PC-3 (cell line): ENCODE results near the gene GRK2. TPM values are rescaled to one million over a fixed set of nuclear protein-coding genes. Genes with fewer than 3 reads are reported as not detected.

Source experiments
- ATAC-seq: fragments of 200-7000 bp; cut with Tn5 transposase; 2 replicates; pipeline ENCODE4 v1.9.1; 2020; ENCODE audit warnings: mild to moderate bottlenecking, moderate library complexity
- BruUV-seq: library from RNA; stranded (reverse); fragments of 400-500 nt; replicated peaks from 2 replicates; lab custom pipeline; 2021; lab: Mats Ljungman, UMichigan
- CTCF ChIA-PET: fragments of 300-600 bp; sonication (Branson Sonifier 250); formaldehyde crosslinking; loops from one replicate; lab custom pipeline; 2022; ENCODE audit warnings: antibody characterized with exemption; lab: Charles Lee
- POLR2A ChIA-PET: fragments of 300-600 bp; sonication (Branson Sonifier 250); formaldehyde crosslinking; loops from one replicate; lab custom pipeline; 2022; ENCODE audit warnings: antibody characterized with exemption; ENCODE audit not compliant: unreplicated experiment; lab: Charles Lee
- DNase-seq: peaks from one replicate; pipeline ENCODE4 v3.0.0-alpha.2; 2015
- H2AFZ ChIP-seq: fragments of 300-600 bp; sonication (generic); 2 replicates; pipeline ENCODE4 v1.6.0; 2016; ENCODE audit warnings: antibody characterized with exemption, low read length
- H3F3A ChIP-seq: fragments of 300-600 bp; sonication (generic); one replicate; pipeline ENCODE4 v1.6.0; 2017; ENCODE audit warnings: antibody characterized with exemption, low read length, control low read depth, mild to moderate bottlenecking; ENCODE audit not compliant: unreplicated experiment
- H3K27ac ChIP-seq: fragments of 300-600 bp; sonication (generic); 2 replicates; pipeline ENCODE4 v1.5.1; 2016; ENCODE audit warnings: mild to moderate bottlenecking, low read length
- H3K27me3 ChIP-seq: fragments of 300-600 bp; sonication (generic); 2 replicates; pipeline ENCODE4 v1.6.1; 2016; ENCODE audit warnings: low read length, mixed read lengths
- H3K36me3 ChIP-seq: fragments of 300-600 bp; sonication (generic); 2 replicates; pipeline ENCODE4 v1.6.1; 2016; ENCODE audit warnings: low read depth, mixed run types, low read length, mixed read lengths
- H3K4me1 ChIP-seq: fragments of 300-600 bp; sonication (generic); 2 replicates; pipeline ENCODE4 v1.5.1; 2016; ENCODE audit warnings: low read length; ENCODE audit not compliant: insufficient read depth
- H3K4me2 ChIP-seq: fragments of 300-600 bp; sonication (generic); 2 replicates; pipeline ENCODE4 v1.6.0; 2016; ENCODE audit warnings: low read length
- H3K4me3 ChIP-seq: fragments of 300-600 bp; sonication (generic); 2 replicates; pipeline ENCODE4 v1.5.1; 2016; ENCODE audit warnings: mild to moderate bottlenecking, low read length, mixed read lengths
- H3K79me2 ChIP-seq: fragments of 300-600 bp; sonication (generic); 2 replicates; pipeline ENCODE4 v1.6.1; 2017; ENCODE audit warnings: low read length, mixed read lengths
- H3K9ac ChIP-seq: fragments of 300-600 bp; sonication (generic); 2 replicates; pipeline ENCODE4 v1.6.0; 2016; ENCODE audit warnings: mild to moderate bottlenecking, low read length
- H3K9me2 ChIP-seq: fragments of 300-600 bp; sonication (generic); replicated peaks from 2 replicates; pipeline ENCODE4 v1.6.1; 2016; ENCODE audit warnings: mixed run types, low read length, mixed read lengths
- H3K9me3 ChIP-seq: fragments of 300-600 bp; sonication (generic); 2 replicates; pipeline ENCODE4 v1.6.1; 2016; ENCODE audit warnings: low read length, mixed read lengths
- H4K20me1 ChIP-seq: fragments of 300-600 bp; sonication (generic); 2 replicates; pipeline ENCODE4 v1.6.1; 2016; ENCODE audit warnings: low read length, mixed read lengths
- CTCF ChIP-seq: fragments of 300-600 bp; sonication (generic); conservative IDR thresholded peaks from 2 replicates; pipeline ENCODE4 v1.5.1; 2017; ENCODE audit warnings: antibody characterized with exemption, low read depth, mild to moderate bottlenecking, low read length
- EZH2 ChIP-seq: fragments of 300-600 bp; sonication (generic); IDR thresholded peaks from one replicate; pipeline ENCODE4 v1.6.1; 2017; ENCODE audit warnings: antibody characterized with exemption, mild to moderate bottlenecking, low read length; ENCODE audit not compliant: unreplicated experiment
- EZH2phosphoT487 ChIP-seq: fragments of 300-600 bp; sonication (generic); IDR thresholded peaks from 2 replicates; pipeline ENCODE4 v1.6.1; 2018; ENCODE audit warnings: mild to moderate bottlenecking, antibody characterized with exemption, low read length, borderline replicate concordance
- intact Hi-C: fragments of 100-400 bp; cut with micrococcal nuclease; formaldehyde crosslinking; loops from 2 replicates; pipeline ENCODE4 v1.9.0; 2023
- total RNA-seq: library from RNA; depleted of rRNA; stranded (reverse); fragments of >200 nt; gene quantifications from 2 replicates; pipeline ENCODE4 v1.2.3, GENCODE V29; 2014

GRK2 gene
- total RNA-seq, 1 experiment from 2014 or later = 103 TPM

- Histone ChIP-seq H3K4me3 (no peak overlapping the region), H3K9me2 (no peaks in the 10 kb centered on the region), H4K20me1 (peaks cover 4% of the 10 kb centered on the region; the same call in 1 of the 2 replicates), H3K9ac (no peak overlapping the region), H2AFZ (no peak overlapping the region), H3K79me2 (peaks cover 56% of the 10 kb centered on the region), H3K36me3 (peaks cover 39% of the 10 kb centered on the region), H3K4me1 (peaks cover 44% of the 10 kb centered on the region), H3K27ac (peak overlapping the region; percentile 76), H3K9me3 (peaks cover 9% of the 10 kb centered on the region), H3F3A (no peaks in the 10 kb centered on the region), H3K4me2 (peak overlapping the region; percentile 46), H3K27me3 (no peaks in the 10 kb centered on the region)
- BruUV-seq = no TSS peak
- no peak for TF ChIP-seq CTCF
- TF ChIP-seq EZH2phosphoT487 = no peak
- no peak for TF ChIP-seq EZH2
- no peak for ATAC-seq
- no peak for DNase-seq
- ChIA-PET POLR2A (no interaction called here), CTCF (no interaction called here)
- intact Hi-C loops = no loop called here
These were observed 25.5 kb downstream of the GRK2 start for GRCh38 chr11:67291481-67292381.

GRCh38 chr11:67292671-67293070 is 26.4 kb downstream of the GRK2 start:
- intact Hi-C loops = no loop called here
- peaks cover 4% of the 10 kb centered on the region; the same call in 1 of the 2 replicates for H4K20me1 ChIP-seq
- H3K36me3 ChIP-seq = peaks cover 41% of the 10 kb centered on the region
- peak overlapping the region; percentile 76 for H3K27ac ChIP-seq
- no peaks in the 10 kb centered on the region for H3F3A ChIP-seq
- peak overlapping the region; percentile 1; the same call in 1 of the 2 replicates for H3K4me3 ChIP-seq
- ChIA-PET POLR2A (no interaction called here), CTCF (no interaction called here)
- peaks cover 9% of the 10 kb centered on the region for H3K9me3 ChIP-seq
- H3K4me1 ChIP-seq = peaks cover 43% of the 10 kb centered on the region
- no peaks in the 10 kb centered on the region for H3K9me2 ChIP-seq
- TF ChIP-seq CTCF (no peak), EZH2 (no peak), EZH2phosphoT487 (no peak)
- ATAC-seq (no peak), DNase-seq (no peak)
- peak overlapping the region; percentile 46 for H3K4me2 ChIP-seq
- H3K79me2 ChIP-seq = peaks cover 56% of the 10 kb centered on the region
- H3K27me3 ChIP-seq = no peaks in the 10 kb centered on the region
- no TSS peak for BruUV-seq
- no peak overlapping the region for H2AFZ ChIP-seq
- peak overlapping the region; percentile 20 for H3K9ac ChIP-seq

GRCh38 chr11:67293090-67293489 is 26.8 kb downstream of the GRK2 start:
- H3K27me3 ChIP-seq = no peaks in the 10 kb centered on the region
- DNase-seq (peak; percentile 91), ATAC-seq (peak; percentile 18)
- BruUV-seq = no TSS peak
- H3K9me2 ChIP-seq = no peaks in the 10 kb centered on the region
- intact Hi-C loops = no loop called here
- H3K4me3 ChIP-seq = peak overlapping the region; percentile 1; the same call in 1 of the 2 replicates
- H3K4me1 ChIP-seq = peaks cover 38% of the 10 kb centered on the region
- ChIA-PET CTCF (no interaction called here), POLR2A (interaction anchor here (0.7 kb wide), 1 partner anchor 10 kb away, joined by 3 read pairs; the partner anchor contains the start of gene SSH3)
- H3K27ac ChIP-seq = peak overlapping the region; percentile 76
- H3K9me3 ChIP-seq = peaks cover 9% of the 10 kb centered on the region
- H4K20me1 ChIP-seq = peaks cover 4% of the 10 kb centered on the region; the same call in 1 of the 2 replicates
- TF ChIP-seq EZH2 (no peak), CTCF (no peak), EZH2phosphoT487 (no peak)
- H3F3A ChIP-seq = no peaks in the 10 kb centered on the region
- H3K4me2 ChIP-seq = peak overlapping the region; percentile 46
- H3K36me3 ChIP-seq = peaks cover 41% of the 10 kb centered on the region
- peaks cover 56% of the 10 kb centered on the region for H3K79me2 ChIP-seq
- no peak overlapping the region for H2AFZ ChIP-seq
- H3K9ac ChIP-seq = no peak overlapping the region
